ENCODE results near the gene EHD3.

EHD3 gene

DNA sequence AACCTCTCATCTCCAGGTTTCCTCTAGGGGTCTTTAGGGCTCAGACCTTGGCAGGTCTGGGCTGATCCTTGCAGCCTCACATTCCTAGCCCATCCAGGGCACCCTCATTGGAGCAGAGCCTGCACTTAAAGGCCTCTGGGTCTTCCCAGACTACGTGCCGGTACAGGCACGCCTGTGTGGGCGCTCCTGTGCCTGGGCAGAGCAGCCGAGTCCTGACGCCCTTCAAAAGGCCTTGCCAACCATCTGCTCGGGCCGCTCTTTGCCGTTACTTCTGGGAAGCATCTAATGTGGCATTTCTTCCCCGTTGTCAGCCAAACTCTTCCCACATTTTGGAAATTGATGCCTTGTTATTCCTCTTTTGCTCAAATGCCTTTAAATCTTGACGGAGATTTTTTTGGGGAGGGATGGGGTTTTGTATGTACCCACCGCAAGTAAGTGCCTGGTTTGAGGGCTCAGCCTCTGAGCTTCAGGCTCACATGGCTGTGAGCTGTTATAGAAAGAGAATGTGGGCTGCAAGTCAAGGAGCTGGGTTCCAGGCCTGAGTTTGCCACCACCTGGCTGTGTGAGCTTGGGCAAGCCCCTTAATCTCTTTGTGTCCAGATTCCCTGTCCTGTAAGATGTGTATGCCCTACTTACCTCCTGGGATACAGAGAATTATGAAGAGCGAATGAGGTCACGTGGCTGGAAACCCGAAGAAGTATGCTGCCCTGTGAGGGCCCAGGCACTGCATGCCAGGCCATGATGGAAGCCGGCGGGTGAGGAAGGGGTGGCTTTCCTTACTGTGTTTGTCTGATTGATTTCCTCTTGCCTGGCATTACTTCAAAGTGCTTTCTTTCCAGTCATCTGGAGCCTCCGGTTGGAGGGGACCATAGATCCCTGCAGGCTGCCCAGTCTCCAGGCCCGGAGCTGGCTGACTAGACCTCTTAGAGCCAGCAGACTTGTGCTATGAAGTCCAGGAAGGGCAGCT, 20.6 kb downstream of the EHD3 start:
- Mint-ChIP-seq H3K9me3 (no peaks in the 10 kb centered on the region), H3K27me3 (no peaks in the 10 kb centered on the region), H3K4me3 (no peak overlapping the region), H3K4me1 (no peaks in the 10 kb centered on the region), H3K27ac (no peak overlapping the region), H3K36me3 (no peaks in the 10 kb centered on the region)

DNA sequence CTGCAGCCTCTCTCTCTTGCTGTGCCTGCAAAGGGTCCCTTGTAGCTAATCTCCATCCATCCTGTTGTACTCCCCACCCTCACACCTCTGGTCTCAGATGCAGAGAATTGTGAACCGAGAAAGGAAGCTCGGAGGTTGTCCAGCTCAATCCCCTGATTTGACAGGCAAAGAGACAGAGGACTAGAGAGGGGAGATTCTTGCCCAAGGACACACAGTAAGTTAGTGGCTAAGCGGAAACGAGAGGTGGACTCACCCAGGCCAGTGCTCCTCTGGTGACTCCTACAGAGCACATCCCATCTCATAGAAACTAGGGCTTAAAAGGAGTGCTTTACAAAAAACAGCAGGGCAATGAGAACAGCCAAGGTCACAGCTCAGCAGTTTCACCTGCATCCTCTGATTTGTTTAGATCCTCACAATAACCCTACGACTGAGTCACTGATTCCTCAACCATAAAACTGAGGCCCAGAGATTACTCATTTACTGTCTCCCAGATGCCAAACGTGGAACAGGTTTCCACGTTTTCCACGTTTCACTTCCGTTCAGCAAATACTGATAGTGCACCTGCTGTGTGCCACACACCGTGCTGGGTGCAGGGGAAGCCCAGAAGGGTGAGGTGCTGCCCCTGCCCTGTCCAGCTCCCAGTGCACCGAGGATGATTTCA, 22.1 kb downstream of the EHD3 start:
- Mint-ChIP-seq H3K9me3 (no peaks in the 10 kb centered on the region), H3K27me3 (no peaks in the 10 kb centered on the region), H3K36me3 (peaks cover 2% of the 10 kb centered on the region), H3K4me3 (no peak overlapping the region), H3K4me1 (no peaks in the 10 kb centered on the region), H3K27ac (no peak overlapping the region)

GRCh38 chr2:31256611-31257382, 22.8 kb downstream of the EHD3 start:
- H3K4me3 Mint-ChIP-seq = no peak overlapping the region
- no peaks in the 10 kb centered on the region for H3K4me1 Mint-ChIP-seq
- no peaks in the 10 kb centered on the region for H3K27me3 Mint-ChIP-seq

DNA sequence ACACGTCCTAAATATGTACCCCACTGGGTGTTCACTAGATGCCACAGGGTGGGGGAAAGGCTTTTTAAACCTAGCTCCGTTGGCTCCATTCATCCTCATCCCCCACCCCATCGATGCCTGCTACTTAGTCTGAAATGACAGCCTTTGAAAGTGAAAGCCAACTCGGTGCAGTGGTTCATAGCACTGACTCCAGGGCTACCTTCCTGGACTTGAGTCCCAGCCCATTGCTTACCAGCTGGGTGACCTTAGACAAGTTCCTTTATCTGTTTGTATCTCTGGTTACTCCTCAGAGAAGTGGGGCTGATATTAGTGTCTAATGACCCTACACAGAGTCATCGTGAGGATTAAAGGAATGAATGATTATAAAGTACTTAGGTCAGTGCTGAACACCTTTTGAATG, 24.4 kb downstream of the EHD3 start:
- no peaks in the 10 kb centered on the region for H3K4me1 Mint-ChIP-seq
- H3K9me3 Mint-ChIP-seq = no peaks in the 10 kb centered on the region
- no peak overlapping the region for H3K4me3 Mint-ChIP-seq
- H3K36me3 Mint-ChIP-seq = peaks cover 3% of the 10 kb centered on the region
- H3K27ac Mint-ChIP-seq = no peak overlapping the region
- no peaks in the 10 kb centered on the region for H3K27me3 Mint-ChIP-seq

More at GRCh38 chr2:31256611-31257382, 22.8 kb downstream of the EHD3 start:
- Mint-ChIP-seq H3K27ac (no peak overlapping the region), H3K9me3 (no peaks in the 10 kb centered on the region), H3K36me3 (peaks cover 2% of the 10 kb centered on the region)

GRCh38 chr2:31259075-31259474, 25.1 kb downstream of the EHD3 start:
- H3K36me3 Mint-ChIP-seq = peaks cover 3% of the 10 kb centered on the region
- no peak overlapping the region for H3K4me3 Mint-ChIP-seq
- no peak overlapping the region for H3K27ac Mint-ChIP-seq
- H3K4me1 Mint-ChIP-seq = no peaks in the 10 kb centered on the region
- no peaks in the 10 kb centered on the region for H3K9me3 Mint-ChIP-seq
- no peaks in the 10 kb centered on the region for H3K27me3 Mint-ChIP-seq

GRCh38 chr2:31260870-31261269, 26.9 kb downstream of the EHD3 start:
- Mint-ChIP-seq H3K27ac (no peak overlapping the region), H3K9me3 (no peaks in the 10 kb centered on the region), H3K36me3 (peaks cover 3% of the 10 kb centered on the region)

GRCh38 chr2:31263636-31264190, 29.8 kb downstream of the EHD3 start:
- H3K27ac Mint-ChIP-seq = no peak overlapping the region
- no peak overlapping the region for H3K4me3 Mint-ChIP-seq
- H3K27me3 Mint-ChIP-seq = no peaks in the 10 kb centered on the region
- H3K9me3 Mint-ChIP-seq = no peaks in the 10 kb centered on the region
- H3K36me3 Mint-ChIP-seq = peaks cover 7% of the 10 kb centered on the region
- H3K4me1 Mint-ChIP-seq = no peaks in the 10 kb centered on the region

More at GRCh38 chr2:31260870-31261269, 26.9 kb downstream of the EHD3 start:
- Mint-ChIP-seq H3K4me3 (no peak overlapping the region), H3K27me3 (no peaks in the 10 kb centered on the region), H3K4me1 (no peaks in the 10 kb centered on the region)

DNA sequence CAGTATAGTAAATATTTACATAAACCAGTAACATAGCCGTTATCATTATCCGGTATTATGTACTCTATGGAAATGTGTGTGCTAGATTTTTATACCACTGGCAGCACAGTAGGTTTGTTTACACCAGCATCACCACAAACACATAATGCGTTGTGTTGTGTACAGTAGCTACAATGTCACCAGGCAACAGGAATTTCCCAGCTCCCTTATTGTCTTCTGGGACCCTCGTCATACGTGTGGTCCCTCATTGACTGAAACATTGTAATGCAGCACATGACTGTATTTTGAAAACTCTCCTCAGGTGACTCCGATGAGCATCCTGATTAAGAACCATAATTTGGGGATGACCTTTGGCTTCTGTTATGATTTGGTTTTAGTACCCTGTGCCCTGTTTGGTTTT, 31.3 kb downstream of the EHD3 start:
- no peaks in the 10 kb centered on the region for H3K9me3 Mint-ChIP-seq
- H3K4me1 Mint-ChIP-seq = no peaks in the 10 kb centered on the region
- H3K36me3 Mint-ChIP-seq = peaks cover 7% of the 10 kb centered on the region
- no peak overlapping the region for H3K4me3 Mint-ChIP-seq
- no peak overlapping the region for H3K27ac Mint-ChIP-seq
- H3K27me3 Mint-ChIP-seq = no peaks in the 10 kb centered on the region

- Mint-ChIP-seq H3K4me1 (no peaks in the 10 kb centered on the region), H3K27ac (no peak overlapping the region), H3K27me3 (no peaks in the 10 kb centered on the region), H3K9me3 (no peaks in the 10 kb centered on the region), H3K36me3 (peaks cover 5% of the 10 kb centered on the region), H3K4me3 (no peak overlapping the region)
Observed at GRCh38 chr2:31266804-31267203, 32.9 kb downstream of the EHD3 start.

DNA sequence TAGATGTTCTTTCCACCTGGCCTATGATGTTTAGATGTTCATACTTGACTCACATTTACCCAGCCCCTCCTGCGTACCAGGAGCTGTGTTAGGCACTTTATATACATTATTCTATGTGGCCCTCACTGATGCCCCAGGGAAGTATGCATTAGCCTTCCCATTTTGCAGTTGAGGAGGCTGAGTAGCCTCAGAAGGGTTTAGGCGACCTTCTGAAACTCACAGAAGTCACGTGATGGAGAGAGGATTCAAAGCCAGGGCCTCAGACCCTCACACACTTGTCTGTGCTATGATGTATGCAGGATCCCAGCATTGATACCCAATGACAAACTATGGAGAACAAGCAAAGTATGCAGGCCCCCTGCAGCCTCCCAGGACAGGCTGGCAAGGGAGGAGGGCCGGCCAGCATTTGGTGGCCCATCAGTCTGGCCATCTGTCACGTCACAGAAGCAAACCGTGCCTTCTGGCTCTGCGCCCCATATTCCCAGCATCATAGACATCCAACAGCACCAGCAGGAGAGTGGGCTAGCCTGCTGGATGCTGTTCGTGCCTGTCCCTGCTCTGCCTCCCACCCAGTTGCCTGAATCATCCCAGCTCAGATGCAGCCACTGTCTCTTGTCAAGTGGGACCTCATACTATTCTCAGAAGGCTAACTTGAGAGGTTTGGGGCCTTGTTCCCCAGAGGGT, 33.6 kb downstream of the EHD3 start:
- Mint-ChIP-seq H3K27me3 (no peaks in the 10 kb centered on the region), H3K4me1 (no peaks in the 10 kb centered on the region), H3K36me3 (peaks cover 4% of the 10 kb centered on the region), H3K27ac (no peak overlapping the region), H3K4me3 (no peak overlapping the region), H3K9me3 (no peaks in the 10 kb centered on the region)

DNA sequence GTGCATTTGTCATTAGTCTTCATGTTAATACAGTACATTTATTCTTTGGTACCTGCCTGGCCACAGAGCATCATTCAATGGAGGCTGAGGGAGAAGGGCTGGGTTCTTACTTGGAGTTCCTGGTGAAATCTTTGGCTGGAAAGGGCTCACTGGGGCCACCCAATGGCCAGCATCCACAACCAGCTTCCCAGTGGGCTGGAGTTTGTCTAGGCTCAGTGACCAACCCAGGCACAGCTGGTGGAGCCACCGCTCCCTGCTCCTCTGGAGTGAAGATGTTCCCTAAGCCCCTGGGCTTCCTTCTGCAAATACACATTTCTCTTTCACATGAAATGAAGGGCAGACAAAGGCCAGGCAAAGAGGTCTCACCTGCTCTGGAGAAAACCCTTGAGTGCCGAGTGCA, 34.4 kb downstream of the EHD3 start:
- Mint-ChIP-seq H3K36me3 (peaks cover 4% of the 10 kb centered on the region), H3K4me1 (no peaks in the 10 kb centered on the region), H3K4me3 (no peak overlapping the region), H3K27ac (no peak overlapping the region), H3K9me3 (no peaks in the 10 kb centered on the region), H3K27me3 (peaks cover 1% of the 10 kb centered on the region)

DNA sequence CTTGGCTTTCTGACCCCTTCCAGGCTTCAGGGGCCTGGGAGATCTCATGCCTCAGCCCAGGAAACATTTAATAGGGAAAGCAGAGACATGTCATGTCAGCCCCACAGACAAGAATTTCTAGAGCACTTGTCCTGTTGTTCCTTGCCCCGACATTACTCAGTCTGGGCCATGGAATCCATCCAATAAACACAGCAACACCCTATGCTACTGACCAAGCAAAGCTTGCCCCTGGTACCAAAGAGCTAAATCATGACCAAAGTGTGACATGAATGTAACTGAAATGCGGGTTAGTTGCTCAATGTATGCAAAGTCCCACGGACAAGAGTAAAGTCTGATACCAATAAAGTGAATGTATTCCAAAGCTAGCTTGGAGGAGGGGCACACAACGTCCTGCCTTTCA, 35.1 kb downstream of the EHD3 start:
- H3K4me3 Mint-ChIP-seq = no peak overlapping the region
- no peaks in the 10 kb centered on the region for H3K9me3 Mint-ChIP-seq
- H3K36me3 Mint-ChIP-seq = peaks cover 4% of the 10 kb centered on the region
- H3K27ac Mint-ChIP-seq = no peak overlapping the region
- no peaks in the 10 kb centered on the region for H3K4me1 Mint-ChIP-seq
- peaks cover 1% of the 10 kb centered on the region for H3K27me3 Mint-ChIP-seq

DNA sequence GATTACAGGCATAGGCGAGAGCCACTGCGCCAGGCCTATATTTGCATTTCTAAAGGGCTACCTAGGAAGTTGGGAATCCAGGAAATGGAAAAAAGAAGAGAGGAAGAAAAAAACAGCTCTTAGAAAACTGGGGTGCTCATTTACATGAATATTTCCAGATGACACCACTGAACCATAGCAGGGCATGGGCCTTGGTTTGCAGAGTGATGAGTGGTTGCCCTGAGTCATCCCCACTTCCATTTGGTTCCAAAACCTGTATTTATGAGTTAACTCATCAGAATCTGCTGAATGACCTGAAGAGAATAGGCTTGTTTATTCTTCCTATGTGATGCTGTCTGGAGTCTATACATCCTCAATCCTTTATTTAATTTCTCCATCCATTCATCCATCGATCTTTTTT, 36.2 kb downstream of the EHD3 start:
- Mint-ChIP-seq H3K4me1 (no peaks in the 10 kb centered on the region), H3K27me3 (peaks cover 5% of the 10 kb centered on the region), H3K27ac (no peak overlapping the region), H3K36me3 (peaks cover 4% of the 10 kb centered on the region), H3K9me3 (no peaks in the 10 kb centered on the region), H3K4me3 (no peak overlapping the region)

DNA sequence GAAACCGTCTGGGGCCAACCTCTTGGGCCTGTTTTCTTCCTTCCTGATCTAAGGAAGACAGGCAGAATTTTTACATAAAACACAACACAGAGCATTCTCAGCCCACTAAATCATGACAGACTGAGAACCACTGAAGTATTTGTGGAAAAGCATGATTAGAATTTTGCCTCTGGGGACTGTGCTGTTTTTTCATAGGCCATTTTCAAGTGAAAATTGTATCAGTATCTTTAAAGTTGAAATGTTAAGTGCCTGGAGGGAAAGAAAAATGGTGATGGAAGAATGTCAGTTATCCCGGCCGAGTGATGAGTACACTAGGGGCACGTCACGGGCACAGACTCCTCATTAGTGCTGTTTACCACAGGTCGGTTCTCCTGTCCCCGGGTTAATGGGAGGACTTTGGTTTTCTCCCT, 36.9 kb downstream of the EHD3 start:
- Mint-ChIP-seq H3K9me3 (no peaks in the 10 kb centered on the region), H3K27ac (no peak overlapping the region), H3K36me3 (peaks cover 4% of the 10 kb centered on the region), H3K27me3 (peaks cover 5% of the 10 kb centered on the region), H3K4me1 (no peaks in the 10 kb centered on the region), H3K4me3 (no peak overlapping the region)

DNA sequence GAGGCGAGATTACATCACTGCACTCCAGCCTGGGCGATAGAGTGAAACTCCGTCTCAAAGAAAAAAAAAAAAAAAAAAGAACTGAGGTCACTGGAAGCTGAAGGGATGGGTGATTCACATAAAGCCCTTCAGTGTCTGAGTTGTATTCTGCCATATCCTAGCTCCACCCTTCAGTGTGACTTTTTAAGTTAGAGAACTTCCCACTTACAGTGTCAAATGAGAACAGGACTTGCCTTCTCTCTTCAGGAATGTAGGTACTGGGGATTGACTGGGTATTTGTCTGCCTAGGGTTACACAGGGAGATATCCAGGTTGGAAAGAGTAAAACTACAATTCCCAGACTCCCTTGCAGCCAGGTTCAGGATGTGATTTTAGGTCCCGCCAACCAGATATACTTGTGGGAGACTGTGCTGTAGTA, 37.9 kb downstream of the EHD3 start:
- no peaks in the 10 kb centered on the region for H3K36me3 Mint-ChIP-seq
- no peak overlapping the region for H3K4me3 Mint-ChIP-seq
- no peaks in the 10 kb centered on the region for H3K9me3 Mint-ChIP-seq
- H3K27me3 Mint-ChIP-seq = peaks cover 7% of the 10 kb centered on the region
- no peak overlapping the region for H3K27ac Mint-ChIP-seq
- no peaks in the 10 kb centered on the region for H3K4me1 Mint-ChIP-seq
